ENCODE results near the gene PRR33.

DNA sequence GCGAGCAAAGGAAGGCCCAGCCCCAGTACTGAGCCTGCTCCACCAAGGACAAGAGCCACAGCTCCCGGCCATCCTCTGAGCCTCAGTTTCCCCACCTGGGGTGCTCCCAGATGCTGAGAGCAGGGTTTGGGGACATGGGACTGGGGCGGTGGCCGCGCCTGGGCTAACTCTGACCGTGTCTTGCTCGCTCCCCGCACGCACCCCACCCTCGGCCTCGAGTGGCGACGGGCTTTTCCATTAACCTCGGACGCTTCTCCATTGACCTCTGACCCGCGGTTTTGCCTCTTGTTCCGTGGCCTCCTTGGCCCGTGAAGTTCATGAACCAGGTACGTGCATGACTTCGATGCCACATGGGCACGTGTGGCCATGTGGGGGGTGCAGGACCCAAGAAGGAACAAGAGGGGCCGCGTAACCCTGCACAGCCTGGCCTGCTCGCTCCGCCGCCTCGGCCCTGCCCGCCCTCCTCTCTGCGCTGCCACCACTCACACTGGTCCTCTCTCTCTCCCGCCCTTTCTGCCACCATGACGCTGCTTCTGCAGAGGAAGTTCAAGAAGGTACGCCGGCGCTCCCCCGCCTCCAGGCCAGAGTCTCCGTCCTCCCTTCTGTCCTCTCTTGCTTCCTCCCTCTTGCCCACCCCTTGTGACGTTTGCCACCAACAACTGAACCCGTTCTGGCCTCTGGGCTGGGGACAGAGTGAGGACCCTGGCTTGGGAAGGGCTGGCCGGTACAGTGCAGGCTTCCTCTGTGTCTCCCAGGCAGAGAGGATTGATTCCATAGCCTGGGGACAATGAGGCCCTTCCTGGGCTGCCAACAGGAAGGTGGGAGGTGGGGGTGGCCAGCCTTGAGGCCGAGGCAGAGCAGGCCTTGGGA is 34.7 kb upstream of the PRR33 start:
- TF ChIP-seq, protein P1, sequence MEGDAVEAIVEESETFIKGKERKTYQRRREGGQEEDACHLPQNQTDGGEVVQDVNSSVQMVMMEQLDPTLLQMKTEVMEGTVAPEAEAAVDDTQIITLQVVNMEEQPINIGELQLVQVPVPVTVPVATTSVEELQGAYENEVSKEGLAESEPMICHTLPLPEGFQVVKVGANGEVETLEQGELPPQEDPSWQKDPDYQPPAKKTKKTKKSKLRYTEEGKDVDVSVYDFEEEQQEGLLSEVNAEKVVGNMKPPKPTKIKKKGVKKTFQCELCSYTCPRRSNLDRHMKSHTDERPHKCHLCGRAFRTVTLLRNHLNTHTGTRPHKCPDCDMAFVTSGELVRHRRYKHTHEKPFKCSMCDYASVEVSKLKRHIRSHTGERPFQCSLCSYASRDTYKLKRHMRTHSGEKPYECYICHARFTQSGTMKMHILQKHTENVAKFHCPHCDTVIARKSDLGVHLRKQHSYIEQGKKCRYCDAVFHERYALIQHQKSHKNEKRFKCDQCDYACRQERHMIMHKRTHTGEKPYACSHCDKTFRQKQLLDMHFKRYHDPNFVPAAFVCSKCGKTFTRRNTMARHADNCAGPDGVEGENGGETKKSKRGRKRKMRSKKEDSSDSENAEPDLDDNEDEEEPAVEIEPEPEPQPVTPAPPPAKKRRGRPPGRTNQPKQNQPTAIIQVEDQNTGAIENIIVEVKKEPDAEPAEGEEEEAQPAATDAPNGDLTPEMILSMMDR (IDR thresholded peaks at IDR 0.05 in 2 of 3, conservative IDR thresholded peaks at IDR 0.05 in 1 of 3; ENCODE audit: borderline replicate concordance in 1 of 3, insufficient read depth in 1 of 3, low read depth in 2 of 3, low read length in 2 of 3), result no peak
- TF ChIP-seq POLR2AphosphoS5 (IDR thresholded peaks at IDR 0.05; ENCODE audit: low read depth, low read length) (no peak), POLR2A (IDR thresholded peaks at IDR 0.05; ENCODE audit: borderline replicate concordance, extremely low read depth, insufficient read depth, insufficient read length) (no peak), TCF7L2 (IDR thresholded peaks at IDR 0.05; ENCODE audit: borderline replicate concordance, extremely low read depth, insufficient read depth, insufficient read length) (no peak), EZH2phosphoT487 (IDR thresholded peaks at IDR 0.05; ENCODE audit: borderline replicate concordance) (no peak), EGR1 (IDR thresholded peaks at IDR 0.05; ENCODE audit: low read depth) (no peak), JUND (IDR thresholded peaks at IDR 0.05) (no peak)
- TF ChIP-seq, protein P2, sequence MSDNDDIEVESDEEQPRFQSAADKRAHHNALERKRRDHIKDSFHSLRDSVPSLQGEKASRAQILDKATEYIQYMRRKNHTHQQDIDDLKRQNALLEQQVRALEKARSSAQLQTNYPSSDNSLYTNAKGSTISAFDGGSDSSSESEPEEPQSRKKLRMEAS (IDR thresholded peaks at IDR 0.05), result no peak
